Chondrocyte (in vitro differentiated cells): ENCODE results near the gene SIK2. TPM values are rescaled to one million over a fixed set of nuclear protein-coding genes. Genes with fewer than 3 reads are reported as not detected.

ENCODE experiments used
- DNase-seq: peaks from one replicate; pipeline ENCODE4 v3.0.0; 2021; ENCODE audit warnings: mixed read lengths, low spot score
- H3K27ac Mint-ChIP-seq: one replicate; pipeline ENCODE4 v1.8.0; 2021; ENCODE audit warnings: mild to moderate bottlenecking, moderate library complexity, mixed read lengths; ENCODE audit not compliant: unreplicated experiment
- H3K27me3 Mint-ChIP-seq: 2 replicates; pipeline ENCODE4 v1.8.0; 2021; ENCODE audit warnings: low read depth, mixed read lengths
- H3K36me3 Mint-ChIP-seq: 2 replicates; pipeline ENCODE4 v1.8.0; 2021; ENCODE audit warnings: low read depth, mixed read lengths
- H3K4me1 Mint-ChIP-seq: 2 replicates; pipeline ENCODE4 v1.8.0; 2021; ENCODE audit warnings: low read depth, mild to moderate bottlenecking, mixed read lengths
- H3K4me3 Mint-ChIP-seq: one replicate; pipeline ENCODE4 v1.8.0; 2021; ENCODE audit warnings: mild to moderate bottlenecking, moderate library complexity, mixed read lengths; ENCODE audit not compliant: unreplicated experiment
- H3K9me3 Mint-ChIP-seq: 2 replicates; pipeline ENCODE4 v1.8.0; 2021; ENCODE audit warnings: low read depth, mixed read lengths
- total RNA-seq: library from RNA; stranded (reverse); gene quantifications from 3 replicates; pipeline ENCODE4 v1.2.1, GENCODE V29; 2021
- TF ChIP-seq, protein P1 (sequence below): fragments of 200-600 bp; sonication (generic); IDR thresholded peaks from 2 replicates; pipeline ENCODE4 v1.5.0; 2021; ENCODE audit warnings: antibody characterized with exemption, mild to moderate bottlenecking, moderate library complexity

The SIK2 gene
- total RNA-seq, 1 donor from 2014 or later: 16.2 TPM

DNA sequence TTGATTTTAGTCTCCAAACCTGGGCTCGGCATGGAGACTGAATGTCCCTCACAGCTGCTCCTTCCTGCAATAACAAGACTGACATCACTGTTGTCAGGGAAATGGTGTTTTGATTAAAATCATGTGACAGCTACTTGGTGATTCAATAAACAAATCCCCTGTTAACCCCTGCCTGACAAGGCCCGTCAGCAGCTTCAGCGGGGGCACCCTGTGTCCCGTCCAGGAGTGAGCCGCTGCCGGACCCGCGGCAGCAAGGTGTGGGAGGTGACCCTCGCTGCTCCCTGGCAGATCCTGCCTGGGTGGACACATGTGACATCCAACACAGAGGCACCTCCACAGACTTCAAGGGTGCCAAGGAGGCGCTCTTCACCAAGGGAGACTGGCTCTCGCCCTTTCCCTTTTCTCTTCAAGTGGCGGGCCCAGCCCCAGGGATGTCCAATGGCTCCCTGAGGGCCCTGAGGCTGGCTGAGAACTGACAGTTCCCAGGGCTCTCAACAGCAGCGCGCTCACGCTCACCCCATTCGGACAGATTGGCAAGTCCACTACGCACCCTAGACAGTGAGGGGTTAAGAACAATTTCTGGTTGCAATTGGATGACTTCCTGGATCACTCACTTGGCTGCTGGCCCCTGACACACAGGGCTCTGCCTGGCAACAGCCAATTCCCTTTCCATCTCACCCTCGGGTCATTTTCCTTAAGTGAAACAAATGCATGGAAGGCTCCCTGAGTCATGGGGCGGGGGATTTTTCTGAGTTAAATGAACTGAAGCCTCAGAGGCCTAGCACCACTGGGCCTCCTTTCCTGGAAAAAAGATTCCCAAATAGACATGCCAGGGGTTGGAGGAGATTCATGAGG lies 133.2 kb downstream of the SIK2 start:
- Mint-ChIP-seq H3K27ac (peak overlapping the region; percentile 99), H3K4me3 (peak overlapping the region; percentile 70), H3K9me3 (no peaks in the 10 kb centered on the region), H3K27me3 (no peaks in the 10 kb centered on the region), H3K36me3 (peaks cover 4% of the 10 kb centered on the region), H3K4me1 (peaks cover 66% of the 10 kb centered on the region)
- no peak for DNase-seq
- TF ChIP-seq, protein P1, sequence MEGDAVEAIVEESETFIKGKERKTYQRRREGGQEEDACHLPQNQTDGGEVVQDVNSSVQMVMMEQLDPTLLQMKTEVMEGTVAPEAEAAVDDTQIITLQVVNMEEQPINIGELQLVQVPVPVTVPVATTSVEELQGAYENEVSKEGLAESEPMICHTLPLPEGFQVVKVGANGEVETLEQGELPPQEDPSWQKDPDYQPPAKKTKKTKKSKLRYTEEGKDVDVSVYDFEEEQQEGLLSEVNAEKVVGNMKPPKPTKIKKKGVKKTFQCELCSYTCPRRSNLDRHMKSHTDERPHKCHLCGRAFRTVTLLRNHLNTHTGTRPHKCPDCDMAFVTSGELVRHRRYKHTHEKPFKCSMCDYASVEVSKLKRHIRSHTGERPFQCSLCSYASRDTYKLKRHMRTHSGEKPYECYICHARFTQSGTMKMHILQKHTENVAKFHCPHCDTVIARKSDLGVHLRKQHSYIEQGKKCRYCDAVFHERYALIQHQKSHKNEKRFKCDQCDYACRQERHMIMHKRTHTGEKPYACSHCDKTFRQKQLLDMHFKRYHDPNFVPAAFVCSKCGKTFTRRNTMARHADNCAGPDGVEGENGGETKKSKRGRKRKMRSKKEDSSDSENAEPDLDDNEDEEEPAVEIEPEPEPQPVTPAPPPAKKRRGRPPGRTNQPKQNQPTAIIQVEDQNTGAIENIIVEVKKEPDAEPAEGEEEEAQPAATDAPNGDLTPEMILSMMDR: peak; percentile 55

DNA sequence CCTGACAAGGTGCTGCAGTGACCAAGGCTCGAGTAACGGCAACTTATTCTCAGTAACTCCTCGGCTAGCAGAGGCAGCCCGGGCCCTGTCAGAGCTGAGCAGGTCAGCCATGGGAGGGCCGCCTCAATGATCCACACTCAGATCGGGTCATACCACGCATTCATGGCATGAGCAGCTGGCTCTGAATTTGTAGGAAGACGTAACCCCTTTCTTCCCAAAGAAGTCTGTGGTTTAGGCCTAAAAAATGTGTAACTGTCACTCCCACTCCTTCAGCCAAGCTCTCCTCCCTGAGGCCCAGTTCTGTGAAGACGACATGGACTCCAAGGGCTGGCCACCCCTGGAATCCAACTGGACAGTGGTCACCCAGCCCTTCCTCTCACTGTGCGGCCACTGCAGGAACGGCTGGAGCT lies 133.9 kb downstream of the SIK2 start:
- Mint-ChIP-seq H3K27me3 (no peaks in the 10 kb centered on the region), H3K36me3 (peaks cover 8% of the 10 kb centered on the region), H3K9me3 (no peaks in the 10 kb centered on the region), H3K4me3 (peak overlapping the region; percentile 70), H3K27ac (peak overlapping the region; percentile 99), H3K4me1 (peaks cover 59% of the 10 kb centered on the region)
- TF ChIP-seq, protein P1: no peak
- no peak for DNase-seq

DNA sequence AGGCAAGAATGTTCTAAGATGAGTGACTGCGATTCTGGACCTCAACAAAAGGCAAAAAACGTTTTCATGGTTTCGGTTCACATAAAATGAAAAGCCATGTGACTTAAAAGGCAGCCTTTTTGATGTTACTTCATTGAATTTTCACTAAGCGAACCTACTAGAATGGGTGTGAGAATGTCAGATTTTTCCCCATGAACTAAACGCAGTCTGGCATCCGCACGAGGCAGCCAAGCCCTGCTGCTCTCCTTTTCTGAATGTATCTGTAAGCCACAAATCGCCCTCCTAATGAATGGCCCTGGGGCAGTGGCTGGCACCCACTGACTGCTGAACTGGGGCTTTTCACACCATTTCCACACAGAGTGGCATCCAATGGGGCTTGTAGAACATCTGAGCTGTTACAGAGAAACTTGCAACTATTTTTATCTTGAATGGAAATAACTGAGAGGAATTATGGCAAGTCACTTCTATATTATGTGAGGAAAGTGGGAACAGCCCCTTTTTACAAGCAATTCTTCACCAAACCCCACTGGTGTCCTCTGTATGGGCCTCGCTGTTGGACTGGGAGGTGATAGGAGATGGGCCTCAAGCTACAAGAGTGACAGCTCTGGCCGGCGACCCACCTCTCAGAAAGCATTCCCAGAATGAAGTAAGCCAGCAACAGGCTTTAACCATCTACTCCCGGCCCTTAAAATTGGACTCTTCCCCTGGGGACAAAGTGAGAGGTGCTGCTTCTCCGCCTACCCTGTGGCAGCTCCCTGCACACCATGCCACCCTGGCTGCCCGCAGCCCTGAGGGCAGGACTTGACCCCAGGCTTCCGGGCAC lies 134.6 kb downstream of the SIK2 start:
- peaks cover 52% of the 10 kb centered on the region for H3K4me1 Mint-ChIP-seq
- TF ChIP-seq, protein P1: no peak
- H3K9me3 Mint-ChIP-seq: no peaks in the 10 kb centered on the region
- DNase-seq: no peak
- peaks cover 13% of the 10 kb centered on the region for H3K36me3 Mint-ChIP-seq
- H3K27ac Mint-ChIP-seq: peak overlapping the region; percentile 99
- no peaks in the 10 kb centered on the region for H3K27me3 Mint-ChIP-seq
- H3K4me3 Mint-ChIP-seq: no peak overlapping the region

DNA sequence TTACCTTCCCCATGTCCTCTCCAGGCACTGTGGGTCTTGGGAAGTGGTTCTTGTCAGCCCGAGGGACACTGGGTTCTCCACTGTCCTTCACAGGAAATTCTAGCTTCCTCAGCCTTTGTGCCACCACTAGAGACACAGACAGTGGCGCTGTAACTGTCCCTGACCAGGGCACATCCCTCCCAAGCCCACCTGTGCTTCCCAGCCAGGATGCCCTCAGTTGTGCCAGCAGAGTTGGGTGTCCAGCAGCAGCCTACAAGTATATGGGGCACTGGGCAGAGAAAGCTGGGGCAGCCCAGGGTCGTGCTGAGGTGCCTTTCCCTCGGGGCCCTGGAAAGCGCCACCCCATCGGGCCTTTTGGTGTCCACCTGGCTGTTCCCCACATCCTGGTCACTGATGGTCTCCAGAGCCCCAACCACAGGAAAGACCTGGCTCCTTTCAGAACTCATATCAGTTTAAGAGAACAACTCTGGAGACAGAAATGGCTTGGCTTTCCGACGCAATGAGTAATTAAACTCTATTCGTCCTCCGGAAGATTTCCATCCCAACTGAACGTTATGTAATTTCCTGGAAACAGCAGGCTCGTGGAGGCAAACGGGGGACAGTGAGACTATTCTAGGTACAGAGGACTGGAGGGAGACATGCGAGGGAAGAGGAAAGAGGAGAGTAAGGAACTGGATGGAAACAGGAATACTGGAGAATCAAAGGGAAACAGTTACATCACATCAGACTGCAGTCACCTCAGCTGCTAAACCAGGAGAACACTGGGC lies 135.4 kb downstream of the SIK2 start:
- TF ChIP-seq, protein P1: no peak
- Mint-ChIP-seq H3K4me1 (peaks cover 49% of the 10 kb centered on the region), H3K27ac (peak overlapping the region; percentile 99), H3K27me3 (no peaks in the 10 kb centered on the region), H3K4me3 (no peak overlapping the region), H3K9me3 (no peaks in the 10 kb centered on the region), H3K36me3 (peaks cover 14% of the 10 kb centered on the region)
- DNase-seq: no peak

DNA sequence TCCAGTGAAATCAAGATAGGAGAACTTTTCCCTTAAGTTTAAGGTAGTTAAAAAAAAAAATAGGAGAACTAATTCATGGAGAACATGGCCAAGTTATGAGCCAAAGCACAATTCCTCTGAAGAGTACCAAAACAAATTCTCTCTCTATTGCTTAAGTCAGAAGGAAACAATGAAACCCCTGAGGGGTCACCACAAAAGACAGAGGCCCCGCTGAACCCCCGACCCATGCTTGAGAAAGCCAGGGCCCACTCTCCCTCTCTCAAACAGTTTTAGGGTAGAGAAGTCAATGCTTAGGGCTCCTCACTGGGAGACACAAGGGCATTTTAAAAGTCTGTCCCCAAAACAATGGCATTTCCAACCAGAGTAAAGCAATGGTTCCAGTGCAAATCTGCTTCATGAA lies 137.1 kb downstream of the SIK2 start:
- no peak for DNase-seq
- Mint-ChIP-seq H3K36me3 (peaks cover 19% of the 10 kb centered on the region), H3K27me3 (no peaks in the 10 kb centered on the region), H3K4me1 (peaks cover 42% of the 10 kb centered on the region), H3K27ac (no peak overlapping the region), H3K4me3 (no peak overlapping the region), H3K9me3 (no peaks in the 10 kb centered on the region)
- TF ChIP-seq, protein P1: no peak
